GM12878 (cell line): ENCODE data around the gene MYO18B. TPM values are rescaled to one million over a fixed set of nuclear protein-coding genes. Genes with fewer than 3 reads are reported as not detected.

Experiments used
- ATAC-seq: fragments of 200-7000 bp; cut with Tn5 transposase; 3 replicates; pipeline ENCODE4 v1.9.1; 2020; ENCODE audit warnings: mild to moderate bottlenecking, moderate library complexity
- BruUV-seq: library from RNA; stranded (reverse); fragments of 400-500 nt; replicated peaks from 2 replicates; lab custom pipeline; 2021; lab: Mats Ljungman, UMichigan
- CTCF ChIA-PET: fragments of 300-600 bp; sonication (Branson Sonifier 250); formaldehyde crosslinking; extraction: SDS; loops from one replicate; lab custom pipeline; 2021; ENCODE audit warnings: inconsistent platforms; lab: Yijun Ruan, JAX
- POLR2A ChIA-PET: fragments of 350-600 bp; formaldehyde crosslinking; extraction: SDS; loops from one replicate; lab custom pipeline; 2021; ENCODE audit warnings: inconsistent platforms; lab: Charles Lee
- RAD21 ChIA-PET: fragments of 300-600 bp; sonication (Branson Sonifier 250); formaldehyde crosslinking; loops from one replicate; lab custom pipeline; 2023; ENCODE audit warnings: antibody characterized with exemption; ENCODE audit not compliant: unreplicated experiment; lab: Charles Lee
- SMC1A ChIA-PET: fragments of 300-600 bp; sonication (Branson Sonifier 250); formaldehyde crosslinking; loops from one replicate; lab custom pipeline; 2023; ENCODE audit not compliant: unreplicated experiment, uncharacterized antibody; lab: Charles Lee
- DNase-seq: peaks from one replicate; pipeline ENCODE4 v3.0.0-alpha.2; 2011; ENCODE audit warnings: low read depth, low spot score
- FAIRE-seq: peaks from 3 replicates; lab custom pipeline; 2011; peaks lifted over from hg19 to GRCh38; lab: Jason Lieb, UNC
- H2AFZ ChIP-seq: 2 replicates; pipeline ENCODE4 v1.6.0; 2011; ENCODE audit warnings: low read depth, low read length, control low read depth; ENCODE audit not compliant: control insufficient read depth
- H3K27ac ChIP-seq: 2 replicates; pipeline ENCODE4 v1.5.1; 2011; ENCODE audit warnings: control low read depth; ENCODE audit not compliant: control insufficient read depth, insufficient read depth
- H3K27me3 ChIP-seq, 2 experiments: replicated peaks in 1 of 2; 2 replicates each; pipeline versions ENCODE4 v1.6.0 to v1.6.1; 2011; ENCODE audit warnings: low read length in 1 of 2; ENCODE audit not compliant: control insufficient read depth in 2 of 2, insufficient read depth in 2 of 2
- H3K36me3 ChIP-seq, 2 experiments: 2 replicates each; pipeline ENCODE4 v1.5.1; 2011; ENCODE audit warnings: low read length in 1 of 2; ENCODE audit not compliant: control insufficient read depth in 2 of 2, insufficient read depth in 2 of 2
- H3K4me1 ChIP-seq: 2 replicates; pipeline ENCODE4 v1.6.1; 2011; ENCODE audit warnings: mild to moderate bottlenecking, low read length, moderate library complexity, mixed read lengths; ENCODE audit not compliant: control insufficient read depth, insufficient read depth
- H3K4me2 ChIP-seq: 2 replicates; pipeline ENCODE4 v1.6.0; 2011; ENCODE audit warnings: control low read depth; ENCODE audit not compliant: control insufficient read depth, insufficient read depth
- H3K4me3 ChIP-seq: fragments of 200-600 bp; sonication (generic); 2 replicates; pipeline ENCODE4 v1.5.1; 2016
- H3K79me2 ChIP-seq: 2 replicates; pipeline ENCODE4 v1.6.0; 2011; ENCODE audit warnings: low read length; ENCODE audit not compliant: control insufficient read depth, insufficient read depth
- H3K9ac ChIP-seq: 2 replicates; pipeline ENCODE4 v1.8.0; 2011; ENCODE audit warnings: low read length, control low read depth, mixed read lengths; ENCODE audit not compliant: control insufficient read depth, insufficient read depth
- H3K9me3 ChIP-seq: replicated peaks from 3 replicates; pipeline ENCODE4 v1.5.1; 2011; ENCODE audit warnings: mild to moderate bottlenecking, low read length; ENCODE audit not compliant: control insufficient read depth, insufficient read depth
- H4K20me1 ChIP-seq: 2 replicates; pipeline ENCODE4 v1.6.0; 2011; ENCODE audit not compliant: control insufficient read depth, insufficient read depth
- CBX3 ChIP-seq: fragments of 200-600 bp; sonication (generic); IDR thresholded peaks from 2 replicates; pipeline ENCODE4 v1.6.1; 2016; ENCODE audit warnings: low read depth, borderline replicate concordance
- CEBPB ChIP-seq, 2 experiments: fragments of 150-350 bp in 1 of 2; IDR thresholded peaks; 2 replicates each; pipeline ENCODE4 v1.6.1; 2012 to 2014; ENCODE audit warnings: low read depth in 2 of 2, low read length in 2 of 2, borderline replicate concordance in 1 of 2, inconsistent platforms in 1 of 2
- CUX1 ChIP-seq: IDR thresholded peaks from 2 replicates; pipeline ENCODE4 v1.6.1; 2012; ENCODE audit warnings: improper control_type of control experiment, low read depth, low read length; ENCODE audit not compliant: insufficient replicate concordance
- HDGF ChIP-seq: fragments of 450-650 bp; IDR thresholded peaks from 2 replicates; pipeline ENCODE4 v1.6.1; 2016; ENCODE audit warnings: antibody characterized with exemption
- PBX3 ChIP-seq: IDR thresholded peaks from 2 replicates; pipeline ENCODE4 v1.6.1; 2011; ENCODE audit warnings: mild to moderate bottlenecking, low read depth, low read length, moderate library complexity; ENCODE audit not compliant: insufficient replicate concordance
- POLR2A ChIP-seq: IDR thresholded peaks from 2 replicates; pipeline ENCODE4 v1.6.1; 2011; ENCODE audit warnings: low read depth, mild to moderate bottlenecking, low read length
- RB1 ChIP-seq: fragments of 450-650 bp; formaldehyde crosslinking; IDR thresholded peaks from 2 replicates; pipeline ENCODE4 v1.6.1; 2017; ENCODE audit warnings: mild to moderate bottlenecking, borderline replicate concordance
- REST ChIP-seq: IDR thresholded peaks from 2 replicates; pipeline ENCODE4 v1.6.1; 2012; ENCODE audit warnings: mild to moderate bottlenecking, low read depth, low read length
- SIN3A ChIP-seq: IDR thresholded peaks from 2 replicates; pipeline ENCODE4 v1.6.1; 2012; ENCODE audit warnings: low read depth, low read length, improper control_type of control experiment
- SIX5 ChIP-seq: IDR thresholded peaks from 2 replicates; pipeline ENCODE4 v1.6.1; 2011; ENCODE audit warnings: mild to moderate bottlenecking, low read depth, low read length, moderate library complexity; ENCODE audit not compliant: severe bottlenecking
- SUPT20H ChIP-seq: IDR thresholded peaks from 2 replicates; pipeline ENCODE4 v1.6.1; 2011; ENCODE audit warnings: low read depth, mild to moderate bottlenecking, low read length, moderate library complexity, borderline replicate concordance; ENCODE audit not compliant: control insufficient read depth
- ZNF207 ChIP-seq: fragments of 450-650 bp; IDR thresholded peaks from 2 replicates; pipeline ENCODE4 v1.6.1; 2014; ENCODE audit warnings: antibody characterized with exemption, mild to moderate bottlenecking, borderline replicate concordance
- WGBS: methylation state at CpG from one replicate; pipeline ENCODE4 v1.1.6; 2016; ENCODE audit warnings: low lambda C conversion rate; ENCODE audit not compliant: insufficient replicate concordance, insufficient coverage; ENCODE audit errors: missing lambda C conversion rate; 5-methylcytosine and 5-hydroxymethylcytosine counted together
- in situ Hi-C: fragments of 300-500 bp; cut with MboI; formaldehyde crosslinking; loops from 9 replicates; pipeline ENCODE4 v1.14.3; 2018; ENCODE audit warnings: mixed read lengths
- intact Hi-C: fragments of 100-400 bp; cut with micrococcal nuclease; formaldehyde crosslinking; loops from one replicate; pipeline ENCODE4 v1.14.2; 2022; ENCODE audit not compliant: unreplicated experiment
- polyA plus RNA-seq, 11 experiments: library from polyadenylated mRNA; depleted of rRNA in 4 of 11; unstranded in 6 of 11; stranded (reverse) in 5 of 11; fragments of >200 nt; fragmentation: Nextera tagmentation in 4 of 11; fragmentation: Illumina TruSeq in 1 of 11; extraction: Ambion mirVana in 4 of 11; extraction: Trizol in 1 of 11; gene quantifications; 1 replicate in 1 of 11; 2 replicates in 10 of 11; pipeline versions ENCODE4 v1.2.1 to v1.2.3, GENCODE V29; 2011 to 2016; ENCODE audit warnings: inconsistent platforms in 2 of 11, missing spikeins in 2 of 11, low read depth in 1 of 11
- total RNA-seq, 4 experiments: library from RNA; depleted of rRNA in 3 of 4; stranded (reverse); fragments of >200 nt in 3 of 4; fragmentation: Illumina TruSeq in 1 of 4; extraction: Trizol in 1 of 4; gene quantifications; 2 replicates each; pipeline versions ENCODE4 v1.2.1 to v1.2.3, GENCODE V29; 2013 to 2021

Gene MYO18B
- total and polyA plus RNA-seq, 10 of the 15 experiments (the other 5 are each of a cell fraction or from before 2014, with no cell fraction given) = 0.05 to 2.1 (median 0.51) TPM; not detected in 1

- in situ Hi-C loops = no loop called here
- H3K36me3 ChIP-seq = peaks cover 0 to 6% of the 10 kb centered on the region in 2 experiments; a peak in 3 of 4 replicates
- TF ChIP-seq CEBPB (IDR thresholded peaks at IDR 0.05; ENCODE audit: borderline replicate concordance in 1 of 2, low read depth in 2 of 2, low read length in 2 of 2) = no peak
- no peak for TF ChIP-seq RB1
- no peak for TF ChIP-seq SIX5
- TF ChIP-seq POLR2A = no peak
- no peak for TF ChIP-seq REST
- no peak for TF ChIP-seq HDGF
- TF ChIP-seq CBX3 = no peak
- no peak for TF ChIP-seq SUPT20H
- no peak for TF ChIP-seq CUX1
- TF ChIP-seq SIN3A = no peak
- TF ChIP-seq ZNF207 = no peak
- TF ChIP-seq PBX3 = no peak
- TF ChIP-seq, all 136 proteins: peak for 0
- 89% methylated on average over 7 of the region's 7 CpGs for WGBS
- CTCF ChIA-PET = interaction anchor here (1.1 to 2.5 kb wide), 4 partner anchors 74 to 156 kb away, joined by 3 to 13 read pairs (median 6); no protein-coding TSS in a partner anchor
- H3K4me2 ChIP-seq = no peak overlapping the region
- no peak overlapping the region for H3K9ac ChIP-seq
- intact Hi-C loops = no loop called here
- no peak for FAIRE-seq
- H3K27me3 ChIP-seq = no peaks in the 10 kb centered on the region
- ATAC-seq = no peak
- BruUV-seq = no TSS peak
- no peak overlapping the region for H2AFZ ChIP-seq
- H3K4me3 ChIP-seq = no peak overlapping the region
- peaks cover 11% of the 10 kb centered on the region; the same call in 1 of the 2 replicates for H3K4me1 ChIP-seq
- H3K79me2 ChIP-seq = no peaks in the 10 kb centered on the region
- RAD21 ChIA-PET = interaction anchor here (2.0 to 6.3 kb wide), 2 partner anchors 131 to 154 kb away, joined by 6 to 57 read pairs; no protein-coding TSS in a partner anchor
- no peak overlapping the region for H3K27ac ChIP-seq
- no peak for DNase-seq
- H4K20me1 ChIP-seq = no peaks in the 10 kb centered on the region
- POLR2A ChIA-PET = no interaction called here
- no peaks in the 10 kb centered on the region for H3K9me3 ChIP-seq
- SMC1A ChIA-PET = interaction anchor here (0.8 to 1.2 kb wide), 3 partner anchors 129 to 154 kb away, joined by 3 to 4 read pairs (median 4); no protein-coding TSS in a partner anchor
These were observed 43.5 kb upstream of the MYO18B start for GRCh38 chr22:25698461-25698860.
